GM13976 (cell line): ENCODE results near the gene GDE1.

Experiments used
- DNase-seq: peaks from one replicate; pipeline ENCODE4 v3.0.0; 2012; ENCODE audit warnings: low spot score
- CTCF ChIP-seq: IDR thresholded peaks from 2 replicates; pipeline ENCODE4 v1.5.1; 2012; ENCODE audit warnings: borderline replicate concordance, mild to moderate bottlenecking; ENCODE audit not compliant: insufficient read depth; ENCODE audit errors: extremely low read depth, missing control alignments, control extremely low read depth
- in situ Hi-C: fragments of 300-500 bp; cut with MboI; formaldehyde crosslinking; loops from one replicate; pipeline ENCODE4 v1.12.0; 2022; ENCODE audit warnings: low sequenced_read_pairs, mixed read lengths, inconsistent platforms; ENCODE audit not compliant: unreplicated experiment

GDE1 gene

GRCh38 chr16:19505600-19506303, 16.1 kb downstream of the GDE1 start:
- DNase-seq = no peak
- in situ Hi-C loops = loop anchor here (10.0 kb wide), 1 partner anchor 121 kb away; no protein-coding TSS in a partner anchor
- no peak for TF ChIP-seq CTCF

- TF ChIP-seq CTCF = no peak
- no peak for DNase-seq
- in situ Hi-C loops = loop anchor here (10.0 kb wide), 1 partner anchor 119 kb away; no protein-coding TSS in a partner anchor
Measured at GRCh38 chr16:19503461-19504075, 18.3 kb downstream of the GDE1 start.

- in situ Hi-C loops = loop anchor here (10.0 kb wide), 1 partner anchor 118 kb away; no protein-coding TSS in a partner anchor
- TF ChIP-seq CTCF = peak; percentile 46
Measured at GRCh38 chr16:19502395-19503131, 19.3 kb downstream of the GDE1 start.

GRCh38 chr16:19499481-19499880, 22.4 kb downstream of the GDE1 start:
- in situ Hi-C loops = no loop called here
- DNase-seq = no peak
- no peak for TF ChIP-seq CTCF

More at GRCh38 chr16:19502395-19503131, 19.3 kb downstream of the GDE1 start:
- peak; percentile 56 for DNase-seq

GRCh38 chr16:19499006-19499405, 22.9 kb downstream of the GDE1 start:
- TF ChIP-seq CTCF = no peak
- in situ Hi-C loops = no loop called here
- no peak for DNase-seq

- TF ChIP-seq CTCF = no peak
- in situ Hi-C loops = no loop called here
- DNase-seq = no peak
Measured at GRCh38 chr16:19497176-19497575, 24.7 kb downstream of the GDE1 start.
